Tibial nerve (tissue), 4 donors: Measurements from ENCODE around the gene RPTOR. TPM values are rescaled to one million over a fixed set of nuclear protein-coding genes. Genes with fewer than 3 reads are reported as not detected.

Experiments
- DNase-seq, 2 donors: peaks; one replicate each; pipeline ENCODE4 v3.0.0-alpha.2; 2019; ENCODE audit warnings: low spot score in 2 of 2
- H3K27ac ChIP-seq, 4 donors: fragments of 200-600 bp; sonication (generic) in 3 of 4; one replicate each; pipeline ENCODE4 v1.5.1; 2017 to 2019; ENCODE audit warnings: mild to moderate bottlenecking in 1 of 4
- H3K27me3 ChIP-seq, 2 donors: fragments of 200-600 bp; sonication (generic) in 1 of 2; one replicate each; pipeline versions ENCODE4 v1.5.1 to v1.6.0; 2017 to 2019
- H3K36me3 ChIP-seq, 3 donors: fragments of 200-600 bp; sonication (generic); one replicate each; pipeline ENCODE4 v1.5.1; 2018 to 2019
- H3K4me1 ChIP-seq, 4 donors: fragments of 200-600 bp; sonication (generic) in 3 of 4; one replicate each; pipeline ENCODE4 v1.5.1; 2017 to 2019
- H3K4me3 ChIP-seq, 4 donors: fragments of 200-600 bp; sonication (generic) in 3 of 4; one replicate each; pipeline ENCODE4 v1.5.1; 2017 to 2019; ENCODE audit warnings: mild to moderate bottlenecking in 1 of 4, moderate library complexity in 1 of 4
- H3K9me3 ChIP-seq, 4 donors: fragments of 200-600 bp; sonication (generic) in 3 of 4; one replicate each; pipeline ENCODE4 v1.5.1; 2017 to 2019
- CTCF ChIP-seq, 5 experiments: fragments of 200-600 bp in 3 of 5; fragments of 450-650 bp in 2 of 5; sonication (generic) in 3 of 5; IDR thresholded peaks; one replicate each; pipeline ENCODE4 v1.5.1; 2016 to 2019; ENCODE audit warnings: antibody characterized with exemption in 5 of 5, mild to moderate bottlenecking in 3 of 5, moderate library complexity in 2 of 5
- EP300 ChIP-seq, 2 donors: sonication (generic); formaldehyde crosslinking; IDR thresholded peaks; one replicate each; pipeline ENCODE4 v1.6.1; 2017; ENCODE audit warnings: antibody characterized with exemption in 2 of 2, mild to moderate bottlenecking in 1 of 2
- POLR2A ChIP-seq, 2 donors: fragments of 450-650 bp; IDR thresholded peaks; one replicate each; pipeline ENCODE4 v1.6.1; 2017; ENCODE audit warnings: antibody characterized with exemption in 2 of 2, mild to moderate bottlenecking in 2 of 2, moderate library complexity in 2 of 2
- WGBS, 2 donors: methylation state at CpG; one replicate each; pipeline ENCODE4 v1.1.5; 2018; 5-methylcytosine and 5-hydroxymethylcytosine counted together
- total RNA-seq, 4 donors: library from RNA; depleted of rRNA; stranded (reverse); fragments of >200 nt; gene quantifications; one replicate each; pipeline ENCODE4 v1.1.0, GENCODE V29; 2016

RPTOR gene
- total RNA-seq: 10 to 100 TPM; 34.7 to 56.4 (median 40.1) TPM

- H3K27ac ChIP-seq: peak within 1 kb of the TSS; percentile 59 to 84 (median 74)
- peak; percentile 70 to 93 for DNase-seq
- H3K4me3 ChIP-seq: peak within 1 kb of the TSS; percentile 80 to 96 (median 84)
- H3K27me3 ChIP-seq: no peaks in the 10 kb centered on the region
- peaks cover 0 to 45% (median 13%) of the 10 kb centered on the region in 4 donors for H3K4me1 ChIP-seq
- H3K36me3 ChIP-seq: no peaks in the 10 kb centered on the region
- TF ChIP-seq POLR2A (IDR thresholded peaks at IDR 0.05) (peak in 1 of 2 donors; percentile 21), CTCF (IDR thresholded peaks at IDR 0.05) (peak in 1 of 5 experiments; percentile 41), EP300 (IDR thresholded peaks at IDR 0.05) (peak; percentile 35 to 96)
- no peaks in the 10 kb centered on the region for H3K9me3 ChIP-seq
- WGBS, 2 donors: 0 to 1% methylated on average over 38 to 45 of the region's 49 CpGs
Measured at GRCh38 chr17:80544655-80545498, at the start of gene RPTOR. Gene RPTOR (plus strand): TSS chr17:80544838. CDS start chr17:80545630, 792 bp downstream.

GRCh38 chr17:80497726-80498241 lies 46.9 kb upstream of the RPTOR start:
- peak overlapping the region in 1 of 4 donors; percentile 18 for H3K4me3 ChIP-seq
- TF ChIP-seq POLR2A (IDR thresholded peaks at IDR 0.05) (no peak), EP300 (IDR thresholded peaks at IDR 0.05) (no peak), CTCF (IDR thresholded peaks at IDR 0.05) (no peak)
- no peaks in the 10 kb centered on the region for H3K9me3 ChIP-seq
- H3K27ac ChIP-seq: peak overlapping the region in 2 of 4 donors; percentile 26 to 49
- peaks cover 0 to 15% (median 5%) of the 10 kb centered on the region in 4 donors for H3K4me1 ChIP-seq
- WGBS, 2 donors: 37 to 69% methylated on average over 10 of the region's 10 CpGs
- H3K27me3 ChIP-seq: peaks cover 0 to 22% of the 10 kb centered on the region in 2 donors
- DNase-seq: no peak
- H3K36me3 ChIP-seq: no peaks in the 10 kb centered on the region

GRCh38 chr17:80498242-80498919 lies 46.3 kb upstream of the RPTOR start:
- H3K4me3 ChIP-seq: peak overlapping the region in 1 of 4 donors; percentile 18
- 40 to 51% methylated on average over 30 of the region's 30 CpGs for WGBS, 2 donors
- H3K4me1 ChIP-seq: peaks cover 0 to 9% (median 5%) of the 10 kb centered on the region in 4 donors
- DNase-seq: no peak
- H3K27ac ChIP-seq: peak overlapping the region in 2 of 4 donors; percentile 26 to 49
- no peaks in the 10 kb centered on the region for H3K36me3 ChIP-seq
- peaks cover 0 to 22% of the 10 kb centered on the region in 2 donors for H3K27me3 ChIP-seq
- TF ChIP-seq CTCF (IDR thresholded peaks at IDR 0.05) (no peak), POLR2A (IDR thresholded peaks at IDR 0.05) (no peak), EP300 (IDR thresholded peaks at IDR 0.05) (no peak)
- H3K9me3 ChIP-seq: no peaks in the 10 kb centered on the region

GRCh38 chr17:80498920-80499410 lies 45.7 kb upstream of the RPTOR start:
- Histone ChIP-seq H3K4me1 (peaks cover 0 to 8% (median 5%) of the 10 kb centered on the region in 4 donors), H3K27me3 (peaks cover 0 to 16% of the 10 kb centered on the region in 2 donors), H3K27ac (peak overlapping the region in 2 of 4 donors; percentile 26 to 49), H3K36me3 (no peaks in the 10 kb centered on the region), H3K4me3 (no peak overlapping the region), H3K9me3 (no peaks in the 10 kb centered on the region)
- WGBS, 2 donors: 82 to 85% methylated on average over 6 to 11 of the region's 11 CpGs
- no peak for DNase-seq
- TF ChIP-seq EP300 (IDR thresholded peaks at IDR 0.05) (no peak), CTCF (IDR thresholded peaks at IDR 0.05) (no peak), POLR2A (IDR thresholded peaks at IDR 0.05) (no peak)
